GM19239 (cell line): Measurements from ENCODE around the gene CFAP100.

ENCODE experiments used
- DNase-seq: peaks from one replicate; pipeline ENCODE4 v3.0.0; 2011; ENCODE audit warnings: low spot score; ENCODE audit not compliant: insufficient read length
- FAIRE-seq: peaks from 2 replicates; lab custom pipeline; 2011; peaks lifted over from hg19 to GRCh38; lab: Jason Lieb, UNC

CFAP100 gene

GRCh38 chr3:126398423-126399350 lies 4.0 kb downstream of the CFAP100 start:
- FAIRE-seq: peak; percentile 68
- no peak for DNase-seq

- DNase-seq: no peak
- FAIRE-seq: no peak
Measured at GRCh38 chr3:126399351-126399735, 4.6 kb downstream of the CFAP100 start.

- no peak for DNase-seq
- FAIRE-seq: no peak
Measured at GRCh38 chr3:126399756-126400155, 5.0 kb downstream of the CFAP100 start.

- DNase-seq (no peak), FAIRE-seq (no peak)
Measured at GRCh38 chr3:126401611-126402160, 7.0 kb downstream of the CFAP100 start.

GRCh38 chr3:126402178-126402577 lies 7.5 kb downstream of the CFAP100 start:
- no peak for DNase-seq
- FAIRE-seq: no peak

GRCh38 chr3:126402666-126403302 lies 8.1 kb downstream of the CFAP100 start:
- no peak for DNase-seq
- FAIRE-seq: no peak

GRCh38 chr3:126406389-126407296 lies 11.9 kb downstream of the CFAP100 start:
- FAIRE-seq: no peak
- no peak for DNase-seq

DNA sequence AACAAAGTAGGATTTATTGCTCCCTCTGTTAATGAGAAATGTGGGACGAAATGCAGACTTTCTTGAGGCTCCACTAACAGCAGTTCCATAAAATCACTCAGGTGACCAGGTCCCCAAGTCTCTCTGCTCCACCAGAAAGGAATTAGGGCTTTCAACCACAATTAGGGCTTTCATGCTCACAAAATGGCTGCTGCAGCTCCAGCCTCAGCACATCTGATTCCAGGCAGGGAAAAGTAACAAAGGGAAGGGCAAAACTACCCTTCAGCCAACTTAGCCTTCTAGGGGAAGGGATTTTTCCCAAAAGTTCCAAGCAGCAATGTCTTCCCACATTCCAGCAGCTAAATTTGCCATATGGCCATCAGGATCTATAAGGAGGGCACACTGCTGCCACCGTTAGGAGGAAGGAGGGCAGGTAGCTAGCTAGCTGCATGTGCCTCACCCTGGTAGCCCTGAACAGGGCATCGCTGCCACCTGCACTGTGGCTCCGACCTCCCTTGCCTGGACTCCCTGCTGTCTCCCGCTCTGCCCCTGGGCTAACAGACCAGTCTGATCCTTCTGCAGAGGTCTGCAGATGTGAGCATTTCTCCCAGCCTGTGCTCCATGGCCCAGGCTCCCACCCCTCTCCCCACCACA lies 12.8 kb downstream of the CFAP100 start:
- no peak for FAIRE-seq
- DNase-seq: no peak

DNA sequence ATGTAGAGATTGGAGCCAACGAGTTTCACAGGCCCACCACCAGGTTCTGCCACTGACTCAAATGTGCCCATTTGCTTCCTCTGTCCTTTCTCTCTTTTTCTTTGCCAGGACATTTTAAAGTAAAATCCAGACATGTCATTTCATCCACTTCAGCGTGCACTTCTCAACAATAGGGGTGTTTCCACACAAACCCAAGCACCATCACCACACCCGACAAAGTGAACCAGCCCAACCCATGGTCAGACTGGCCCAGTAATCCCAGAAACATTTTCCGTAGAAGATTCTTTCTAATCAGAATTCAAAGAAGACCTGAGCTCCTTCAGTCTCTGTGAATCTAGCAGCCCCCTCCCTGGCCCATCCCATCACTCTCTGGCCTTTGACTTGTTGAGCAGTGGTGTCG lies 13.4 kb downstream of the CFAP100 start:
- FAIRE-seq: no peak
- no peak for DNase-seq

DNA sequence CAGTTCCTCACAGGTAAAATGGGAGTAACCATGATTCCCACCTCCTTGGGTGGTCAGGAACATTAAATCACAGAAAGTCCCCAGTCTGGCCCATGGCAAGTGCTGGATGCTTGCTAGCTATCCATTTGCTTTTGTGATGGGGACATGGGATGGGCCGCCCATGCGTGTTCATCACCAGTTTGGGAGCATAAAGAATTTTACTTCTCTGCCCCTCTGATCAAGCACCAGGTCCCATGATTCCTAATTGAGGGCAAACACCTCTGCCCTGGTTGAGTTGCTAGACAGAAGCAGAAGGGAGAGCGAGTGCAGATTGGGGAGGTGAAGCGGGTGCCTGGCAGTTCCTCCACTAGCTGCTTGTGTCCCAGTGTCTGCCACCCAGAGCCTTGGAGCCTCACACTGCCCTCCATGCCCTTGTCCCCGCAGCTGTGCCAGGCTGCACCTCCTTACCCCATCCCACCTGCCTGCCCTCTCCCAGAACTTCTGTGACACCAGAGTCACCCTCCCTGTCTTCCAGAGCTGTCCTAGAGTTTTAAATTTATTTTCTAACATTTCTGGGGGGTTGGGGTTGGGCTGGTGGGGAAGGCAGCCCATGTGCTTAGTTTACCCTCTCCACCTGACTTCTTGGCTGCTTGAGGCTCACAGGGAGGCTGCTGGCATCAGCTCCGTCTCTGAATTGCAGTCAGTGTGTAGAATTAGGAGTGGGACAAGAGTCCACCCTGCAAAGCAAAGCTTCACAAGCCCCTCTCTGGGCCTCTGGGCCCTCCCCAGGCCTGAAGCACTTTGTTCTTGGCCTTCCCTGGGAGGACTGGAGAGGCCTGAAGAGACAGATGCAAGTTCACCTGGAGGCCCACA lies 18.4 kb downstream of the CFAP100 start:
- FAIRE-seq (no peak), DNase-seq (no peak)

- no peak for FAIRE-seq
- no peak for DNase-seq
Measured at GRCh38 chr3:126413693-126414080, 19.0 kb downstream of the CFAP100 start.

DNA sequence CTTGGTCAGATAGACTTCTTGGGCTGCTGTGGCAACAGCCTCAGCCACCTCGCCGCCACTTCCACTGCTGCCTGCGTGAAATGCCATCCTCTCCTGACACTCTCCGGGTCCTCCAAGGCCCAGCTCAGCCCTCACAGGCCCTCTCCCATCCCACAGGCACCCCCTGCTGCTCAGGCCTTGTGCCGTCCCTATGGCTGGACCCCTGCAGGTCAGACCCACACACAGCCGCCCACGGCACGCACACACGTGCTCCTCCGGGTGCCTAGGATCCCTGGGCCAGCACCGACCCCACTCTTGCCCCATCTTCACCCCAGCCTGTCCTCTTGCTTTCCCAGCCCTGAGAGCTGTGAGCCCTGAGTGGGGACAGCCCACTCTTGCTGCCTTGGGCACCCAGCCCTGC lies 19.7 kb downstream of the CFAP100 start:
- DNase-seq (no peak), FAIRE-seq (no peak)

- no peak for DNase-seq
- FAIRE-seq: no peak
Measured at GRCh38 chr3:126414961-126415660, 20.4 kb downstream of the CFAP100 start.

- no peak for FAIRE-seq
- no peak for DNase-seq
Measured at GRCh38 chr3:126415661-126416591, 21.2 kb downstream of the CFAP100 start.

- no peak for FAIRE-seq
- no peak for DNase-seq
Measured at GRCh38 chr3:126416943-126417342, 22.2 kb downstream of the CFAP100 start.

DNA sequence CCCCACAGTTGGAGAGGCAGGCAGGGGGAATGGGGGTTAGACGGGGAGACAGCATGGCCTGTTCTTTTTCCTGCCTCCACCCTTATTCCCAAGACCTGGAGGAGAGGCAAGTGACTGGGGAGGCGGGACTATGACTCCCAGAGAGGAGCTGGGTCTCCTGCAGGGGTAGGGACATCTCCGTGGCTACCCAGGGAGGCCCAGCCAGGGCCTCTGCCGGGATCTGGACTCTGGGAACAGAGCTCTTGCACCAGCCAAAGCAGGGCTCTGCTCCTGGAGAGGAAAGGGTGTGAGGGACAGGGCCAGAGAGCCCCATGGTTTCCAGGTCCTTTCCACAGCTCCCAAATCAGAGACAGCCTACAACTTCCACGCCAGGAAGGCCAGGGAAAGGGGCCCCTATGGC lies 22.8 kb downstream of the CFAP100 start:
- FAIRE-seq (no peak), DNase-seq (no peak)

GRCh38 chr3:126417981-126418530 lies 23.3 kb downstream of the CFAP100 start:
- no peak for DNase-seq
- no peak for FAIRE-seq
